ENCODE results near the gene AFAP1. TPM values are rescaled to one million over a fixed set of nuclear protein-coding genes. Genes with fewer than 3 reads are reported as not detected.

Gene AFAP1
- total and polyA plus RNA-seq, 2 experiments from 2014 or later: 10.5 to 31.9 TPM

DNA sequence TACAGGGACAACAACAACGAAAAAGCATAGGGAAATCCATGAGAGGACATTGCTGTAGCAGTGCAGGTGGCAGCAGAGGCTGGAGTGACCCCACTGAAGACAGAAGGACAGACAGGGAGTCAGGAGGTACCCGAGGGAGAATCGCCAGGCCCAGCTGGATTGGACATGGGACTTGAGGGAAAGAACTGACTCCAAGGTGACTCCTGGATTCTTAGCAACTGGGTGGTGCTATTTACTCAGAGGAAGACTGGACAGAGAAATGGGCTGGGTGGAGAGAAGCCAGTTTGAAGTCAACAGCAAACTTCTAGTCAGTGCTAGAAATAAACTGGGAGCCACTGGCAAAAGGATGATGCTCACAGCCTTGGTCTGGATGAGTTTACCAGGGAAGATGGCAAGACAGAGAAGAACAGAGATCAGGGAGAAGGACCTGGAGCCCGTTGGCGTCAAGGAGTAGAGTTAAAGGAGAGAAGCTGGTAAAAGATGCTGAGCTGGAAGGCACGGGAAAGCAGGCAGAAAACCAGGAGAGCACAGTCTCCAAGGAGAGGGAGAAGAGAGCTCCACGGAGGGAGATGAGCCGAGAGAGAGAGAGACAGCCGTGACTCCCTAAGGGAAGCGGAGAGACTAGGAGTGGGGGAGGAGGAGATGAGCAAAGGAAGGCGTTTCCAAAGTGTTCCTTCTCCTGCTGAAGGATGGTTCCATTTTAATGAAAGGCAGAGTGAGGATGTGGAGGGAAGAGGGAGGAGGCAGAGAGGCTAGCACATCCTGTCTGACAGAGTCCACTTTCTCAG lies 119.4 kb downstream of the AFAP1 start:
- Histone ChIP-seq H3K27me3 (no peaks in the 10 kb centered on the region), H3K9me3 (ENCODE audit: low read depth) (no peaks in the 10 kb centered on the region), H3K36me3 (peaks cover 11% of the 10 kb centered on the region), H3K27ac (peak overlapping the region; percentile 90), H3K4me3 (no peak overlapping the region), H3K4me1 (ENCODE audit: low read depth) (peaks cover 41% of the 10 kb centered on the region)
- DNase-seq (ENCODE audit: low read depth in 1 of 2, low spot score in 1 of 2): no peak
- TF ChIP-seq, protein P1, sequence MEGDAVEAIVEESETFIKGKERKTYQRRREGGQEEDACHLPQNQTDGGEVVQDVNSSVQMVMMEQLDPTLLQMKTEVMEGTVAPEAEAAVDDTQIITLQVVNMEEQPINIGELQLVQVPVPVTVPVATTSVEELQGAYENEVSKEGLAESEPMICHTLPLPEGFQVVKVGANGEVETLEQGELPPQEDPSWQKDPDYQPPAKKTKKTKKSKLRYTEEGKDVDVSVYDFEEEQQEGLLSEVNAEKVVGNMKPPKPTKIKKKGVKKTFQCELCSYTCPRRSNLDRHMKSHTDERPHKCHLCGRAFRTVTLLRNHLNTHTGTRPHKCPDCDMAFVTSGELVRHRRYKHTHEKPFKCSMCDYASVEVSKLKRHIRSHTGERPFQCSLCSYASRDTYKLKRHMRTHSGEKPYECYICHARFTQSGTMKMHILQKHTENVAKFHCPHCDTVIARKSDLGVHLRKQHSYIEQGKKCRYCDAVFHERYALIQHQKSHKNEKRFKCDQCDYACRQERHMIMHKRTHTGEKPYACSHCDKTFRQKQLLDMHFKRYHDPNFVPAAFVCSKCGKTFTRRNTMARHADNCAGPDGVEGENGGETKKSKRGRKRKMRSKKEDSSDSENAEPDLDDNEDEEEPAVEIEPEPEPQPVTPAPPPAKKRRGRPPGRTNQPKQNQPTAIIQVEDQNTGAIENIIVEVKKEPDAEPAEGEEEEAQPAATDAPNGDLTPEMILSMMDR (IDR thresholded peaks at IDR 0.05; ENCODE audit: low read depth, low read length): no peak

DNA sequence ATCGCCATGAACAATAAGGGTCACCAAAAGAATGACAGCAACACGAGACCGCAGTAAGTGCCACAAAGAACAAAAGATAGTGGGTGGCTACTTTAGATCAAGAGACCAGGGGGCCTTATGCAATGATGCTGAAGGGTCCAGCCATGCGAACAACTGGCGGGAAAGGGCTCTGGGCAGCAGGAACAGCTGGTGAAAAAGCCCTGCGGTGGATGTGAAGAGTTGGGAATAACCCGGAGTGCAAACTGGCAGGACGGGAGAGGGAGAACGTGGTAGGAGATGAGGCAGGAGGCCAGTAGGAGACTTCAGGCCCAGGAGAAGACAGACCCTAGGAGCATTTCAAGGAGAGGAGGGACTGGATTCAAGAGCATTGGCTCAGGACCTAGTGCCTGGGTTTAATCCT lies 120.2 kb downstream of the AFAP1 start:
- TF ChIP-seq, protein P1 (IDR thresholded peaks at IDR 0.05; ENCODE audit: low read depth, low read length): no peak
- Histone ChIP-seq H3K4me1 (ENCODE audit: low read depth) (peaks cover 39% of the 10 kb centered on the region), H3K27ac (peak overlapping the region; percentile 90), H3K36me3 (peaks cover 17% of the 10 kb centered on the region), H3K4me3 (no peak overlapping the region), H3K9me3 (ENCODE audit: low read depth) (no peaks in the 10 kb centered on the region), H3K27me3 (no peaks in the 10 kb centered on the region)
- DNase-seq (ENCODE audit: low read depth in 1 of 2, low spot score in 1 of 2): no peak

DNA sequence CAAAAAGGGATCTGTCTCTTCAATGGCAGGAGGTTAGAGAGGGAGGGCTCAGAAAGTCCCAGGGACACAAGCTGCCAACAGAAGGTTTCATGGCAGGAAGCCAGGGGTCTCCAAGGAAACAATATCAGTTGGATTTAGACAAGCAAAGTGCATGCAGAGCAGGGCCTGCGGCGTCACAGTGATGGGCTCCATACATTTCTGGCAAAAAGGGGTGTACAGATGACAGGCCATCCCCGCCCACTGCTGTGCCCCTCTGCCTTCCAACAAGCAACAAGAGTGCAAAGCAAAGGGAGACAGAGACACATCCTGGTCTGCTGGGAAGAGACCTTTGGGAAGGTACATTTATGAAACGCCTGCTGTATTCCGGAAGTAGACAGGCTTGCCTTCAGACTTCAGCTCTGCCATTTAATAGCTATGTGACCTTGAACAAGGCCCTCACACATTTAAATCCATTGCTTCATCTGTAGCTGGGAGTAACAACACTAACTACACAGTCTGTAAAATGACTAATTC lies 121.2 kb downstream of the AFAP1 start:
- peaks cover 18% of the 10 kb centered on the region for H3K36me3 ChIP-seq
- peak; percentile 79 to 85 for DNase-seq (ENCODE audit: low read depth in 1 of 2, low spot score in 1 of 2)
- H3K4me3 ChIP-seq: no peak overlapping the region
- TF ChIP-seq, protein P1 (IDR thresholded peaks at IDR 0.05; ENCODE audit: low read depth, low read length): no peak
- H3K4me1 ChIP-seq (ENCODE audit: low read depth): peaks cover 38% of the 10 kb centered on the region
- no peaks in the 10 kb centered on the region for H3K27me3 ChIP-seq
- H3K9me3 ChIP-seq (ENCODE audit: low read depth): no peaks in the 10 kb centered on the region
- H3K27ac ChIP-seq: peak overlapping the region; percentile 90

DNA sequence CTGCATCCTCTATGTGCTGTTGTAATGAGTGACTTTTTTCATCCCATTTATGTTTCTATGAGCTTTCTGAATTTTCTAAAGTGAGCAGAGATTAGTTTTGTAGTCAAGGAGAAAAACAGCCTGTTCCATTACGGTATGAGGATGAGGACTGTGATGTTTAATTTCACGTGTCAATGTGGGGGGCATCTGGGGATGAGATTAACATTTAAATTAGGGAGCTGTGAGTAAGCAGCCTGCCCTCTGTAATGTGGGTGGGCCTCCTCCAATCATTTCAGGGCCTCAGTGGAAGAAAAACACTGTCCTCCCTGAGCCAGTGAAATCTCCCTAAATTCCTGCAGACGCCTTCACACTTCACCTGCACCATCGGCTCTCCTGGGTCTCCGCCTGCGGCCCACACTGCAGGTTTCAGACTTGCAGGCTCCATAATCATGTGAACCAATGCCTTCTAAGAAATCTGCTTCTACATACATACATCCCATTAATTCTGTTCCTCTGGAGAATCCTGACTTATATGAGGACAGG lies 121.7 kb downstream of the AFAP1 start:
- Histone ChIP-seq H3K4me3 (no peak overlapping the region), H3K9me3 (ENCODE audit: low read depth) (no peaks in the 10 kb centered on the region), H3K27me3 (no peaks in the 10 kb centered on the region), H3K4me1 (ENCODE audit: low read depth) (peaks cover 38% of the 10 kb centered on the region), H3K36me3 (peaks cover 18% of the 10 kb centered on the region), H3K27ac (peak overlapping the region; percentile 90)
- TF ChIP-seq, protein P1 (IDR thresholded peaks at IDR 0.05; ENCODE audit: low read depth, low read length): no peak
- peak in 1 of 2 donors; percentile 57 for DNase-seq (ENCODE audit: low read depth in 1 of 2, low spot score in 1 of 2)

DNA sequence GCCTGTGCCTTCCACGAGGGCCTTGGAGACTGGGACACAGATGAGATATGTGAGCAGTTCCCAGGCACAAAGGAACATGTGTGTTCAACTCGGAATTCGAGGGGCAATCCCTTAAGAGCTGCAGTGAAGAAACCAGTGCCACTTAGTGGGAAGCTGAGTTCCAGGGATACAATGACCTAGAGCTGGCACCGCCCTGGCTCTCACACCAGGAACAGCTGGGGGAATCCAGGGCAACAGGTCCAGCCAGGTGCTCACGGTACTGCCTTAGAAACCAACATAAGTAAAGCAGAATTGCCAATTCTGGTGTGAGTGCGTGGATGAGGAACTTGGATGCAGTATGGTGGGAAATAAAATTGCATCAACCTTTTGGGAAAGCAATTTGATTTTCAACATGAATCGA lies 122.9 kb downstream of the AFAP1 start:
- H3K27ac ChIP-seq: no peak overlapping the region
- H3K4me1 ChIP-seq (ENCODE audit: low read depth): peaks cover 38% of the 10 kb centered on the region
- no peak overlapping the region for H3K4me3 ChIP-seq
- DNase-seq (ENCODE audit: low read depth in 1 of 2, low spot score in 1 of 2): no peak
- H3K27me3 ChIP-seq: no peaks in the 10 kb centered on the region
- no peaks in the 10 kb centered on the region for H3K9me3 ChIP-seq (ENCODE audit: low read depth)
- peaks cover 18% of the 10 kb centered on the region for H3K36me3 ChIP-seq
- TF ChIP-seq, protein P1 (IDR thresholded peaks at IDR 0.05; ENCODE audit: low read depth, low read length): no peak

Measured in cardiac muscle cell (in vitro differentiated cells and primary cell).